ENCODE data around the gene HTRA3. TPM values are rescaled to one million over a fixed set of nuclear protein-coding genes. Genes with fewer than 3 reads are reported as not detected.

Gene HTRA3
- total RNA-seq, 1 donor from 2014 or later = not detected

GRCh38 chr4:8227201-8227770 is 42.3 kb upstream of the HTRA3 start:
- no peaks in the 10 kb centered on the region for H3K9me3 Mint-ChIP-seq
- intact Hi-C loops (cut with micrococcal nuclease) = no loop called here
- no peak for TF ChIP-seq CTCF (IDR thresholded peaks at IDR 0.05)
- H3K36me3 Mint-ChIP-seq (ENCODE audit: low read depth) = peaks cover 54% of the 10 kb centered on the region
- peaks cover 43% of the 10 kb centered on the region for H3K4me1 Mint-ChIP-seq
- ATAC-seq (ENCODE audit: low read depth) = no peak
- no peak overlapping the region for H3K27ac Mint-ChIP-seq
- no peak overlapping the region for H3K4me3 Mint-ChIP-seq
- ChIA-PET POLR2A (interaction anchor here (6.4 kb wide), 1 partner anchor 27 kb away, joined by 123 read pairs; the partner anchor contains the start of gene SH3TC1), CTCF (interaction anchor here (0.7 to 2.5 kb wide), 3 partner anchors 11 to 28 kb away, joined by 3 to 8 read pairs (median 3); partner anchors contain the start of gene SH3TC1)
- H3K27me3 Mint-ChIP-seq = no peaks in the 10 kb centered on the region
- no peak for DNase-seq

- intact Hi-C loops (cut with micrococcal nuclease) = loop anchor here (1.0 to 2.0 kb wide), 6 partner anchors 10 to 213 kb away; partner anchors contain the start of genes ABLIM2, ACOX3 and TRMT44
- POLR2A ChIA-PET = interaction anchor here (1.8 to 6.4 kb wide), 3 partner anchors 27 to 65 kb away, joined by 8 to 123 read pairs (median 19); partner anchors contain the start of gene SH3TC1
- TF ChIP-seq CTCF (IDR thresholded peaks at IDR 0.05) = no peak
- no peaks in the 10 kb centered on the region for H3K27me3 Mint-ChIP-seq
- H3K27ac Mint-ChIP-seq = no peak overlapping the region
- CTCF ChIA-PET = interaction anchor here (0.7 to 0.9 kb wide), 2 partner anchors 11 to 29 kb away, joined by 3 read pairs; partner anchors contain the start of gene SH3TC1
- no peak for DNase-seq
- H3K36me3 Mint-ChIP-seq (ENCODE audit: low read depth) = peaks cover 52% of the 10 kb centered on the region
- no peaks in the 10 kb centered on the region for H3K9me3 Mint-ChIP-seq
- ATAC-seq (ENCODE audit: low read depth) = no peak
- H3K4me3 Mint-ChIP-seq = no peak overlapping the region
- H3K4me1 Mint-ChIP-seq = peaks cover 45% of the 10 kb centered on the region
Observed at GRCh38 chr4:8227771-8228318, 41.7 kb upstream of the HTRA3 start.

GRCh38 chr4:8228319-8229250 is 41.0 kb upstream of the HTRA3 start:
- Mint-ChIP-seq H3K9me3 (no peaks in the 10 kb centered on the region), H3K27ac (peak overlapping the region; percentile 89)

GRCh38 chr4:8229331-8229975 is 40.1 kb upstream of the HTRA3 start:
- Mint-ChIP-seq H3K27me3 (no peaks in the 10 kb centered on the region), H3K4me1 (peaks cover 41% of the 10 kb centered on the region), H3K36me3 (ENCODE audit: low read depth) (peaks cover 35% of the 10 kb centered on the region), H3K27ac (peak overlapping the region; percentile 89), H3K4me3 (peak overlapping the region; percentile 67), H3K9me3 (no peaks in the 10 kb centered on the region)
- intact Hi-C loops (cut with micrococcal nuclease) = loop anchor here (2.0 kb wide), 4 partner anchors 53 to 211 kb away; partner anchors contain the start of genes ABLIM2, ACOX3 and TRMT44
- no peak for DNase-seq
- ChIA-PET POLR2A (interaction anchor here (0.7 to 6.4 kb wide), 12 partner anchors 8 to 210 kb away, joined by 3 to 123 read pairs (median 7); partner anchors contain the start of genes ACOX3, SH3TC1 and TRMT44), CTCF (interaction anchor here (1.0 to 1.8 kb wide), 3 partner anchors 28 to 53 kb away, joined by 3 to 10 read pairs (median 5); partner anchors contain the start of gene SH3TC1)
- peak; percentile 5 for ATAC-seq (ENCODE audit: low read depth)
- no peak for TF ChIP-seq CTCF (IDR thresholded peaks at IDR 0.05)

More at GRCh38 chr4:8228319-8229250, 41.0 kb upstream of the HTRA3 start:
- DNase-seq = peak; percentile 70
- CTCF ChIA-PET = interaction anchor here (0.9 to 1.8 kb wide), 4 partner anchors 27 to 52 kb away, joined by 3 to 10 read pairs (median 4); partner anchors contain the start of gene SH3TC1
- peaks cover 44% of the 10 kb centered on the region for H3K36me3 Mint-ChIP-seq (ENCODE audit: low read depth)
- no peaks in the 10 kb centered on the region for H3K27me3 Mint-ChIP-seq
- intact Hi-C loops (cut with micrococcal nuclease) = loop anchor here (1.0 to 2.0 kb wide), 6 partner anchors 10 to 212 kb away; partner anchors contain the start of genes ABLIM2, ACOX3 and TRMT44
- POLR2A ChIA-PET = interaction anchor here (0.9 to 6.4 kb wide), 11 partner anchors 9 to 211 kb away, joined by 3 to 123 read pairs (median 8); partner anchors contain the start of genes ACOX3, SH3TC1 and TRMT44
- TF ChIP-seq CTCF (IDR thresholded peaks at IDR 0.05) = no peak
- peaks cover 45% of the 10 kb centered on the region for H3K4me1 Mint-ChIP-seq
- ATAC-seq (ENCODE audit: low read depth) = peak; percentile 74
- H3K4me3 Mint-ChIP-seq = peak overlapping the region; percentile 67
